Measurements from ENCODE around the gene KCNQ1OT1.

KCNQ1OT1 gene

GRCh38 chr11:2699531-2700414 is at the start of gene KCNQ1OT1:
TSS of gene KCNQ1OT1 (minus strand) at chr11:2699994.
- DNase-seq, result peak; percentile 92

GRCh38 chr11:2748814-2749554 is 49.2 kb upstream of the KCNQ1OT1 start:
- DNase-seq, result no peak

- DNase-seq, result no peak
Measured at GRCh38 chr11:2748061-2748813, 48.4 kb upstream of the KCNQ1OT1 start.

- DNase-seq, result no peak
Measured at GRCh38 chr11:2747248-2748027, 47.6 kb upstream of the KCNQ1OT1 start.

- DNase-seq, result no peak
Measured at GRCh38 chr11:2746401-2747247, 46.8 kb upstream of the KCNQ1OT1 start.

GRCh38 chr11:2745511-2745910 is 45.7 kb upstream of the KCNQ1OT1 start:
- DNase-seq, result no peak

- no peak for DNase-seq
Measured at GRCh38 chr11:2744166-2744565, 44.4 kb upstream of the KCNQ1OT1 start.

GRCh38 chr11:2743427-2744110 is 43.8 kb upstream of the KCNQ1OT1 start:
- no peak for DNase-seq

- DNase-seq, result no peak
Measured at GRCh38 chr11:2742611-2743426, 43.0 kb upstream of the KCNQ1OT1 start.

GRCh38 chr11:2742201-2742600 is 42.4 kb upstream of the KCNQ1OT1 start:
- DNase-seq, result no peak

GRCh38 chr11:2741377-2742131 is 41.8 kb upstream of the KCNQ1OT1 start:
- DNase-seq, result peak; percentile 70

GRCh38 chr11:2741006-2741376 is 41.2 kb upstream of the KCNQ1OT1 start:
- no peak for DNase-seq

- DNase-seq, result no peak
Measured at GRCh38 chr11:2740275-2740940, 40.6 kb upstream of the KCNQ1OT1 start.

GRCh38 chr11:2739531-2740274 is 39.9 kb upstream of the KCNQ1OT1 start:
- DNase-seq, result no peak

GRCh38 chr11:2738551-2739431 is 39.0 kb upstream of the KCNQ1OT1 start:
- no peak for DNase-seq

GRCh38 chr11:2737866-2738265 is 38.1 kb upstream of the KCNQ1OT1 start:
- peak; percentile 25 for DNase-seq

- DNase-seq, result peak; percentile 12
Measured at GRCh38 chr11:2737226-2737590, 37.4 kb upstream of the KCNQ1OT1 start.
